ENCODE data around the gene PADI3.

DNA sequence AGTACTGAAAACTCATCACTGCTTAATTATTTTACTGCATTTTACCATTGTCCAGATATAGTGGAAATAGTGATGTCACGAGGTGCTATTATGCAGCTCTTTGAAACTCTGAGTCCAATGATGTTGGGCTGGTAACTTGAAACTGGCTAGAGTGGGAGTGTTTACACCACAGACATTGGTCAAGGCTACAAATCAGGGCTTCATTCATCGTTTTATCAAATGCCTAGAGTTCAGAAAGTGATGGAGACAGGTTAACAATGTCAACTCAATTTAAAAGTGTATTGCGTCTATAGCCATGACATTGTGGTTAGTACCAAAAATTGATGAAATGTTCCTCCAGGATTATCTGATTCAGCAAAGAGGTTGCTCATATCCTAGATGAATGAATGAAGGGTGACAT lies 31.3 kb upstream of the PADI3 start:
- TF ChIP-seq, protein P1, sequence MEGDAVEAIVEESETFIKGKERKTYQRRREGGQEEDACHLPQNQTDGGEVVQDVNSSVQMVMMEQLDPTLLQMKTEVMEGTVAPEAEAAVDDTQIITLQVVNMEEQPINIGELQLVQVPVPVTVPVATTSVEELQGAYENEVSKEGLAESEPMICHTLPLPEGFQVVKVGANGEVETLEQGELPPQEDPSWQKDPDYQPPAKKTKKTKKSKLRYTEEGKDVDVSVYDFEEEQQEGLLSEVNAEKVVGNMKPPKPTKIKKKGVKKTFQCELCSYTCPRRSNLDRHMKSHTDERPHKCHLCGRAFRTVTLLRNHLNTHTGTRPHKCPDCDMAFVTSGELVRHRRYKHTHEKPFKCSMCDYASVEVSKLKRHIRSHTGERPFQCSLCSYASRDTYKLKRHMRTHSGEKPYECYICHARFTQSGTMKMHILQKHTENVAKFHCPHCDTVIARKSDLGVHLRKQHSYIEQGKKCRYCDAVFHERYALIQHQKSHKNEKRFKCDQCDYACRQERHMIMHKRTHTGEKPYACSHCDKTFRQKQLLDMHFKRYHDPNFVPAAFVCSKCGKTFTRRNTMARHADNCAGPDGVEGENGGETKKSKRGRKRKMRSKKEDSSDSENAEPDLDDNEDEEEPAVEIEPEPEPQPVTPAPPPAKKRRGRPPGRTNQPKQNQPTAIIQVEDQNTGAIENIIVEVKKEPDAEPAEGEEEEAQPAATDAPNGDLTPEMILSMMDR (IDR thresholded peaks at IDR 0.05), result no peak
- TF ChIP-seq EP300 (IDR thresholded peaks at IDR 0.05) (no peak), POLR2AphosphoS5 (IDR thresholded peaks at IDR 0.05) (no peak), POLR2A (IDR thresholded peaks at IDR 0.05) (no peak)
